Suprapubic skin (tissue), 4 donors: ENCODE results near the gene PDIA6. TPM values are rescaled to one million over a fixed set of nuclear protein-coding genes. Genes with fewer than 3 reads are reported as not detected.
"Not testable (repeated sequence)": the region's sequence is repeated elsewhere in the genome, so short reads cannot be mapped to it uniquely, and the experiment has no call there.

Experiments
- DNase-seq, 2 donors: peaks; one replicate each; pipeline ENCODE4 v3.0.0-alpha.2; 2019; ENCODE audit warnings: low spot score in 2 of 2
- H3K27ac ChIP-seq: fragments of 200-600 bp; sonication (generic); one replicate; pipeline ENCODE4 v1.5.1; 2019
- H3K27me3 ChIP-seq: fragments of 200-600 bp; sonication (generic); one replicate; pipeline ENCODE4 v1.5.1; 2019
- H3K36me3 ChIP-seq: fragments of 200-600 bp; sonication (generic); one replicate; pipeline ENCODE4 v1.5.1; 2019
- H3K4me1 ChIP-seq: fragments of 200-600 bp; sonication (generic); one replicate; pipeline ENCODE4 v1.5.1; 2019
- H3K4me3 ChIP-seq: fragments of 200-600 bp; sonication (generic); one replicate; pipeline ENCODE4 v1.5.1; 2019; ENCODE audit warnings: mild to moderate bottlenecking
- H3K9me3 ChIP-seq: fragments of 200-600 bp; sonication (generic); one replicate; pipeline ENCODE4 v1.5.1; 2019
- CTCF ChIP-seq, 2 donors: fragments of 200-600 bp in 1 of 2; fragments of 450-650 bp in 1 of 2; sonication (generic) in 1 of 2; IDR thresholded peaks; one replicate each; pipeline ENCODE4 v1.5.1; 2016 to 2019; ENCODE audit warnings: antibody characterized with exemption in 2 of 2, mild to moderate bottlenecking in 1 of 2, moderate library complexity in 1 of 2
- EP300 ChIP-seq: sonication (generic); formaldehyde crosslinking; IDR thresholded peaks from one replicate; pipeline ENCODE4 v1.6.1; 2017; ENCODE audit warnings: antibody characterized with exemption
- POLR2A ChIP-seq, 2 donors: fragments of 450-650 bp; IDR thresholded peaks; one replicate each; pipeline ENCODE4 v1.6.1; 2017; ENCODE audit warnings: antibody characterized with exemption in 2 of 2, mild to moderate bottlenecking in 2 of 2, moderate library complexity in 2 of 2
- POLR2AphosphoS5 ChIP-seq, 3 donors: sonication (generic); formaldehyde crosslinking; IDR thresholded peaks; one replicate each; pipeline ENCODE4 v1.6.1; 2017; ENCODE audit warnings: antibody characterized with exemption in 3 of 3
- WGBS: methylation state at CpG from one replicate; pipeline ENCODE4 v1.1.5; 2018; 5-methylcytosine and 5-hydroxymethylcytosine counted together
- total RNA-seq, 4 donors: library from RNA; depleted of rRNA; stranded (reverse); fragments of >200 nt; gene quantifications; one replicate each; pipeline ENCODE4 v1.1.0, GENCODE V29; 2016

The PDIA6 gene
- total RNA-seq, 4 donors from 2014 or later, result 40.2 to 77.5 (median 63.1) TPM

GRCh38 chr2:10783421-10783820 lies 29.2 kb downstream of the PDIA6 start:
- no peak for TF ChIP-seq POLR2A (IDR thresholded peaks at IDR 0.05)
- no peak for TF ChIP-seq POLR2AphosphoS5 (IDR thresholded peaks at IDR 0.05)
- TF ChIP-seq EP300, result no peak
- TF ChIP-seq CTCF (IDR thresholded peaks at IDR 0.05), result no peak
- 85% methylated on average over 4 of the region's 4 CpGs for WGBS
- no peak for DNase-seq

GRCh38 chr2:10781746-10782145 lies 30.8 kb downstream of the PDIA6 start:
- no peaks in the 10 kb centered on the region for H3K27me3 ChIP-seq
- peaks cover 82% of the 10 kb centered on the region for H3K36me3 ChIP-seq
- WGBS, result 90% methylated on average over 8 of the region's 8 CpGs
- no peaks in the 10 kb centered on the region for H3K9me3 ChIP-seq
- no peak overlapping the region for H3K27ac ChIP-seq
- TF ChIP-seq POLR2A (IDR thresholded peaks at IDR 0.05), result no peak
- no peak for TF ChIP-seq EP300
- no peak for TF ChIP-seq CTCF (IDR thresholded peaks at IDR 0.05)
- no peak for TF ChIP-seq POLR2AphosphoS5 (IDR thresholded peaks at IDR 0.05)
- no peak for DNase-seq
- H3K4me3 ChIP-seq, result no peak overlapping the region
- no peaks in the 10 kb centered on the region for H3K4me1 ChIP-seq

More at GRCh38 chr2:10783421-10783820, 29.2 kb downstream of the PDIA6 start:
- H3K4me3 ChIP-seq, result no peak overlapping the region
- no peaks in the 10 kb centered on the region for H3K4me1 ChIP-seq
- H3K27me3 ChIP-seq, result no peaks in the 10 kb centered on the region
- peaks cover 89% of the 10 kb centered on the region for H3K36me3 ChIP-seq
- no peak overlapping the region for H3K27ac ChIP-seq
- H3K9me3 ChIP-seq, result no peaks in the 10 kb centered on the region

- H3K27ac ChIP-seq, H3K4me1 ChIP-seq, H3K27me3 ChIP-seq, DNase-seq, H3K4me3 ChIP-seq, H3K9me3 ChIP-seq: not testable (repeated sequence)
- 92% methylated on average over 11 of the region's 11 CpGs for WGBS
- H3K36me3 ChIP-seq, result peaks cover 73% of the 10 kb centered on the region
Measured at GRCh38 chr2:10780821-10781220, 31.8 kb downstream of the PDIA6 start.

- TF ChIP-seq POLR2AphosphoS5 (IDR thresholded peaks at IDR 0.05), result no peak
- TF ChIP-seq EP300, result no peak
- no peak for TF ChIP-seq POLR2A (IDR thresholded peaks at IDR 0.05)
- TF ChIP-seq CTCF (IDR thresholded peaks at IDR 0.05), result no peak
- H3K4me3 ChIP-seq, result no peak overlapping the region
- no peaks in the 10 kb centered on the region for H3K4me1 ChIP-seq
- DNase-seq, result no peak
- H3K27me3 ChIP-seq, result no peaks in the 10 kb centered on the region
- H3K36me3 ChIP-seq, result peaks cover 69% of the 10 kb centered on the region
- H3K9me3 ChIP-seq, result no peaks in the 10 kb centered on the region
- 92% methylated on average over 11 of the region's 11 CpGs for WGBS
- no peak overlapping the region for H3K27ac ChIP-seq
Measured at GRCh38 chr2:10780491-10780820, 32.1 kb downstream of the PDIA6 start.

- no peak overlapping the region for H3K4me3 ChIP-seq
- H3K4me1 ChIP-seq, result peaks cover under 1% of the 10 kb centered on the region
- peaks cover 64% of the 10 kb centered on the region for H3K36me3 ChIP-seq
- DNase-seq, result no peak
- no peaks in the 10 kb centered on the region for H3K27me3 ChIP-seq
- 97% methylated on average over 25 of the region's 25 CpGs for WGBS
- no peak overlapping the region for H3K27ac ChIP-seq
- no peak for TF ChIP-seq POLR2A (IDR thresholded peaks at IDR 0.05)
- no peak for TF ChIP-seq EP300
- TF ChIP-seq POLR2AphosphoS5 (IDR thresholded peaks at IDR 0.05), result no peak
- no peak for TF ChIP-seq CTCF (IDR thresholded peaks at IDR 0.05)
- no peaks in the 10 kb centered on the region for H3K9me3 ChIP-seq
Measured at GRCh38 chr2:10779776-10780490, 32.7 kb downstream of the PDIA6 start.

GRCh38 chr2:10778724-10779115 lies 33.9 kb downstream of the PDIA6 start:
- H3K9me3 ChIP-seq, result no peaks in the 10 kb centered on the region
- no peak overlapping the region for H3K27ac ChIP-seq
- DNase-seq, result no peak
- TF ChIP-seq POLR2A (IDR thresholded peaks at IDR 0.05) (no peak), POLR2AphosphoS5 (IDR thresholded peaks at IDR 0.05) (no peak), EP300 (no peak), CTCF (IDR thresholded peaks at IDR 0.05) (no peak)
- peaks cover 52% of the 10 kb centered on the region for H3K36me3 ChIP-seq
- peaks cover 13% of the 10 kb centered on the region for H3K4me1 ChIP-seq
- no peak overlapping the region for H3K4me3 ChIP-seq
- WGBS, result 81% methylated on average over 12 of the region's 12 CpGs
- H3K27me3 ChIP-seq, result no peaks in the 10 kb centered on the region
